Measurements from ENCODE around the gene SH3BP2.

DNA sequence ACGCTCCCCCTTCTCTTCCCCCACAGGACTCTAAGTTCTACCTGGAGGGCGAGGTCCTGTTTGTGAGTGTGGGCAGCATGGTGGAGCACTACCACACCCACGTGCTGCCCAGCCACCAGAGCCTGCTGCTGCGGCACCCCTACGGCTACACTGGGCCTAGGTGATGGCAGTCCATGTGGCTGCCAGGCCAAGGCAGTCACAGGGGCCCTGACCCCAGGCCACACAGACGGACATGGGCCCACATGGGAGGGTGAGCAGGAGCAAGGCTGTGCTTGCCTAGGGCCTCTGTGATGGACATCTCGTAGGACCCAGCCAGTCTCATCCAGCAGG, 40.8 kb downstream of the SH3BP2 start:
- TF ChIP-seq CTCF (conservative IDR thresholded peaks at IDR 0.05; ENCODE audit: low read length), result no peak
- TF ChIP-seq EZH2phosphoT487 (IDR thresholded peaks at IDR 0.05; ENCODE audit: borderline replicate concordance, low read depth, low read length), result no peak

Data from OCI-LY7 (cell line).